ENCODE results near the gene FARS2. TPM values are rescaled to one million over a fixed set of nuclear protein-coding genes. Genes with fewer than 3 reads are reported as not detected.

FARS2 gene
- total RNA-seq, 1 experiment from 2014 or later = 13.8 TPM

GRCh38 chr6:5507131-5507681 lies 245.9 kb downstream of the FARS2 start:
- Histone ChIP-seq H3K4me1 (ENCODE audit: control insufficient read depth in 1 of 2, insufficient read depth in 2 of 2, low read length in 2 of 2) (no peaks in the 10 kb centered on the region), H3K36me3 (ENCODE audit: control insufficient read depth in 1 of 2, insufficient read depth in 2 of 2, low read length in 2 of 2) (no peaks in the 10 kb centered on the region), H3K27ac (ENCODE audit: low read depth, low read length) (no peak overlapping the region), H3K4me2 (ENCODE audit: low read length) (no peak overlapping the region), H2AFZ (ENCODE audit: low read depth, low read length, poor library complexity, severe bottlenecking) (no peak overlapping the region), H3K27me3 (ENCODE audit: insufficient read depth, low read length) (no peaks in the 10 kb centered on the region), H3K9me2 (ENCODE audit: insufficient read depth) (no peaks in the 10 kb centered on the region), H3K9ac (ENCODE audit: low read length) (no peak overlapping the region), H3K79me2 (ENCODE audit: insufficient read depth, low read length) (no peaks in the 10 kb centered on the region), H4K20me1 (ENCODE audit: insufficient read depth) (no peaks in the 10 kb centered on the region), H3K4me3 (replicated peaks in 1 of 2; ENCODE audit: low read depth in 1 of 2, low read length in 2 of 2) (no peak overlapping the region), H3K9me3 (ENCODE audit: control insufficient read depth in 1 of 2, insufficient read depth in 1 of 2, low read depth in 1 of 2, low read length in 2 of 2) (no peaks in the 10 kb centered on the region)
- TF ChIP-seq EZH2phosphoT487 (IDR thresholded peaks at IDR 0.05; ENCODE audit: borderline replicate concordance) (no peak), EZH2 (IDR thresholded peaks at IDR 0.05) (no peak), CBX3 (IDR thresholded peaks at IDR 0.05; ENCODE audit: low read depth) (no peak), SIN3A (IDR thresholded peaks at IDR 0.05; ENCODE audit: low read depth) (no peak)
- TF ChIP-seq, protein P1, sequence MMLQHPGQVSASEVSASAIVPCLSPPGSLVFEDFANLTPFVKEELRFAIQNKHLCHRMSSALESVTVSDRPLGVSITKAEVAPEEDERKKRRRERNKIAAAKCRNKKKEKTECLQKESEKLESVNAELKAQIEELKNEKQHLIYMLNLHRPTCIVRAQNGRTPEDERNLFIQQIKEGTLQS (IDR thresholded peaks at IDR 0.05) = no peak
- intact Hi-C loops (cut with micrococcal nuclease) = no loop called here
- BruUV-seq (replicated peaks) = no TSS peak
- RAD21 ChIA-PET (ENCODE audit: low non-redundant PET in 1 of 2, low total read pairs in 2 of 2, uncharacterized antibody in 2 of 2, unreplicated experiment in 2 of 2) = no interaction called here
- CTCF ChIA-PET = interaction anchor here (2.0 kb wide), 1 partner anchor 36 kb away, joined by 5 read pairs; no protein-coding TSS in a partner anchor
- POLR2A ChIA-PET = no interaction called here
- DNase-seq (ENCODE audit: low read depth, low spot score) = no peak
- ATAC-seq = no peak

DNA sequence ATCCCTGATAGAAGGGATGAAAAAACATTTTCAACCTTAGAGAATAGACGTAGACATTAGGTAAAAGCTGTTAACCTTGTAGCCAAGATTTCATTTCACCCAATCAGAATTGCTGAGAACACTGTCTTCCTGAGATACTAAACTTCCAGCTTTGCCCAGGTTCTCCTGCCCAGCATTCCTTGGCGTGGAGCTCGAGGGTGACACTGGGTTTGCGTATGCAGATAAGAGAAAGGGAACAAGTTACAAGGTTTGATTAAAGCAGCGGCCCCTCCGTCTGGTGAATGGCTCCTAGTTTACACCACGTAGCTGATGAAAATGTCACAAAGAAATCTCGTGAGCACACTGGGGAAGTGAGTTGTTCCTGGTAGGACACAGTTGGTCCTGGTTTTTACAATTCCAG lies 247.8 kb downstream of the FARS2 start:
- Histone ChIP-seq H3K36me3 (ENCODE audit: control insufficient read depth in 1 of 2, insufficient read depth in 2 of 2, low read length in 2 of 2) (no peaks in the 10 kb centered on the region), H3K4me2 (ENCODE audit: low read length) (no peak overlapping the region), H3K4me1 (ENCODE audit: control insufficient read depth in 1 of 2, insufficient read depth in 2 of 2, low read length in 2 of 2) (no peaks in the 10 kb centered on the region), H2AFZ (ENCODE audit: low read depth, low read length, poor library complexity, severe bottlenecking) (no peak overlapping the region), H3K9me3 (ENCODE audit: control insufficient read depth in 1 of 2, insufficient read depth in 1 of 2, low read depth in 1 of 2, low read length in 2 of 2) (no peaks in the 10 kb centered on the region), H3K79me2 (ENCODE audit: insufficient read depth, low read length) (no peaks in the 10 kb centered on the region), H3K4me3 (replicated peaks in 1 of 2; ENCODE audit: low read depth in 1 of 2, low read length in 2 of 2) (no peak overlapping the region), H4K20me1 (ENCODE audit: insufficient read depth) (no peaks in the 10 kb centered on the region), H3K9me2 (ENCODE audit: insufficient read depth) (no peaks in the 10 kb centered on the region), H3K27ac (ENCODE audit: low read depth, low read length) (no peak overlapping the region), H3K9ac (ENCODE audit: low read length) (no peak overlapping the region), H3K27me3 (ENCODE audit: insufficient read depth, low read length) (no peaks in the 10 kb centered on the region)
- POLR2A ChIA-PET = no interaction called here
- RAD21 ChIA-PET (ENCODE audit: low non-redundant PET in 1 of 2, low total read pairs in 2 of 2, uncharacterized antibody in 2 of 2, unreplicated experiment in 2 of 2) = no interaction called here
- no peak for ATAC-seq
- no TSS peak for BruUV-seq (replicated peaks)
- TF ChIP-seq EGR1 (IDR thresholded peaks at IDR 0.05; ENCODE audit: low read depth) = no peak
- TF ChIP-seq EZH2 (IDR thresholded peaks at IDR 0.05) = no peak
- no peak for TF ChIP-seq JUND (IDR thresholded peaks at IDR 0.05)
- TF ChIP-seq SP1 (IDR thresholded peaks at IDR 0.05; ENCODE audit: low read depth) = no peak
- no peak for TF ChIP-seq POLR2A (IDR thresholded peaks at IDR 0.05; ENCODE audit: borderline replicate concordance, extremely low read depth, insufficient read depth, insufficient read length)
- TF ChIP-seq CEBPB (IDR thresholded peaks at IDR 0.05; ENCODE audit: low read depth) = no peak
- TF ChIP-seq, protein P2, sequence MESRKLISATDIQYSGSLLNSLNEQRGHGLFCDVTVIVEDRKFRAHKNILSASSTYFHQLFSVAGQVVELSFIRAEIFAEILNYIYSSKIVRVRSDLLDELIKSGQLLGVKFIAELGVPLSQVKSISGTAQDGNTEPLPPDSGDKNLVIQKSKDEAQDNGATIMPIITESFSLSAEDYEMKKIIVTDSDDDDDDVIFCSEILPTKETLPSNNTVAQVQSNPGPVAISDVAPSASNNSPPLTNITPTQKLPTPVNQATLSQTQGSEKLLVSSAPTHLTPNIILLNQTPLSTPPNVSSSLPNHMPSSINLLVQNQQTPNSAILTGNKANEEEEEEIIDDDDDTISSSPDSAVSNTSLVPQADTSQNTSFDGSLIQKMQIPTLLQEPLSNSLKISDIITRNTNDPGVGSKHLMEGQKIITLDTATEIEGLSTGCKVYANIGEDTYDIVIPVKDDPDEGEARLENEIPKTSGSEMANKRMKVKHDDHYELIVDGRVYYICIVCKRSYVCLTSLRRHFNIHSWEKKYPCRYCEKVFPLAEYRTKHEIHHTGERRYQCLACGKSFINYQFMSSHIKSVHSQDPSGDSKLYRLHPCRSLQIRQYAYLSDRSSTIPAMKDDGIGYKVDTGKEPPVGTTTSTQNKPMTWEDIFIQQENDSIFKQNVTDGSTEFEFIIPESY (IDR thresholded peaks at IDR 0.05; ENCODE audit: extremely low read depth, insufficient replicate concordance, low read length) = no peak
- intact Hi-C loops (cut with micrococcal nuclease) = no loop called here
- DNase-seq (ENCODE audit: low read depth, low spot score) = no peak
- CTCF ChIA-PET = no interaction called here

Measured in HCT116 (cell line).